Fibroblast of upper back skin (primary cell): ENCODE results near the gene RGS17.
"Not testable (repeated sequence)": the region's sequence is repeated elsewhere in the genome, so short reads cannot be mapped to it uniquely, and the experiment has no call there.

Source experiments
- DNase-seq: peaks from one replicate; pipeline ENCODE4 v3.0.0-alpha.2; 2013

Gene RGS17

DNA sequence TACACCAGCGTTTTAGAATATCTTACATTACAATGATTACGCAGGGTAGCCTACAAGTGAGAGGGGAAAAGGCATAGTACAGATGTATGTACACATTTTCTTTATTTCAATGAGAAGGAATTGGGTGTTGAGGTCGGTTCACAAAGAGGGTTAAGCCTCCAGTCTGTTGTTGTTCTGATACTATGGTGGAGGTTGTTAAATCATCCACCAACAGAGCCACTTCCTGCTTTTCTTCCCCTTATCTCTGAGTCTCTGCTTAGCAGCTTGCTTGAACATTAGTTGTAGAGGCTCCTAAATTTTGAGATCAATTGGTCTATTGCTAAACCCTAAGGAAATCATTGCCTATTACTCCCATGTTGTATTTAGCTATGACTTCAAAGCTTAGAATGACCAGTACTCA lies 7.3 kb downstream of the RGS17 start:
- no peak for DNase-seq

DNA sequence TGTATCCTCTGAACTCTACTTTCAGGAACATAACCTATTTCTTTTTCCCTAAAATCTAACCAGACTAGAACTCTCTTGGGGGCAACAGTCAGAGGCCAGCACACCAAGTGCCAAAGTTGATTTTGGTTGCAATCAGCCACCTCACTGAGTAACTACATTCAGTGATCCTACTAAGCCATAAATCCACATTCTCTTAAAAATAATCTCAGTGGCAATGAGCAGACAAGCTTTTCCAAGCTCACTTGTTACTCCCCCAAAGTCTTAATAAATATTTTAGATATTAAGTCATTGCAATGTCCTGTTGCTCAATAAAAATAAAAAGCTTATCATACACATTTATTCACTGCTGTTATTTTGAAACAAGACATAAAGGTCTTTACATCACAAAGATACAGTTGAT lies 9.8 kb downstream of the RGS17 start:
- peak; percentile 7 for DNase-seq

DNA sequence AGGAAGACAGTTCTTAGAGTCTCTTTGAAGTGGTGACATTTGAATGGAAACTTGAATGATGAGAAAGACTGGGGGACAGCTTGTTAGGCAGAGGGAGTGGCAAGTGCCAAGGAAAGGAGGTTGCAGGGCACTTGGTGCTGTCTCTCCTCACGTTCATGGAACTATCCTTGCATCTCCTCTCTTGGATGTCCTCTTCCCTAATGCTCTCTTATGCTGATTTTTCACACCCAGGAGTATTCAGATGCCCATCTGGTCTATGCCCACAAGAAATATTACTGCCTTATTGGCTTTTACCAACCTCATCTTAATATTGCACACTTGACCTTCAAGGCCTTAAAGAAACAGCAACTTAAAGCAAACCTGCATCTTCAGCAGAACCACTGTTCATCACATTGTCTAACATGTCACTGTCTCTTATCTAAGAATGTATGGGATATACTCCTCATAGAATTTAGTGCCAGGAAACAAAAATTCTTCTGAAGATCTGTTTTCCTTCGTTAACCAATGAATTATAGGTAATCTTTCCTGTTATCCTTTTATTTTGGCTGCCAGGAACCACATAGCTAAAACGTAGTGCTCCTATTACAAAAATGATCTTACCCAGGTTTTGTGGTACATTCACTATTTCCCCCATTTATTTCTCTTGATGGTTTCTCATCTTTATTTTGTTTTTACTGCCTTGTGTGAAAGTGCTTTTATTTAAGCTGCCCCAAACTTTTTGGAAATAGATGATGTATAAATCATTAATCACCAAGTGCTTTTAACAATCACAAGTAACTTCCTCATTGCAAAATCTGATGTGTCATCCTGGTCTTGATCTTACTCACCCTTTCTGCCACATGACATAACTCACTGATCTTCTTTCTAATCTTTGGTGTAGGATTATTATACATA lies 12.8 kb downstream of the RGS17 start:
- peak; percentile 57 for DNase-seq

DNA sequence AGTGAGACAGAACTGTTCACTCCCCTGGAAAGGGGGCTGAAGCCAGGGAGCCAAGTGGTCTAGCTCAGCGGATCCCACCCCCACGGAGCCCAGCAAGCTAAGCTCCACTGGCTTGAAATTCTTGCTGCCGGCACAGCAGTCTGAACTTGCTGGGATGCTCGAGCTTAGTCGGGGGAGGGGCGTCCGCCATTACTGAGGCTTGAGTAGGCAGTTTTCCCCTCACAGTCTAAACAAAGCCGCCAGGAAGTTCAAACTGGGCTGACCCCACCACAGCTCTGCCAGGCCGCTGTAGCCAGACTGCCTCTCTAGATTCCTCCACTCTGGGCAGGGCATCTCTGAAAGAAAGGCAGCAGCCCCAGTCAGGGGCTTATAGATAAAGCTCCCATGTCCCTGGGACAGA lies 20.0 kb downstream of the RGS17 start:
- not testable (repeated sequence) for DNase-seq

DNA sequence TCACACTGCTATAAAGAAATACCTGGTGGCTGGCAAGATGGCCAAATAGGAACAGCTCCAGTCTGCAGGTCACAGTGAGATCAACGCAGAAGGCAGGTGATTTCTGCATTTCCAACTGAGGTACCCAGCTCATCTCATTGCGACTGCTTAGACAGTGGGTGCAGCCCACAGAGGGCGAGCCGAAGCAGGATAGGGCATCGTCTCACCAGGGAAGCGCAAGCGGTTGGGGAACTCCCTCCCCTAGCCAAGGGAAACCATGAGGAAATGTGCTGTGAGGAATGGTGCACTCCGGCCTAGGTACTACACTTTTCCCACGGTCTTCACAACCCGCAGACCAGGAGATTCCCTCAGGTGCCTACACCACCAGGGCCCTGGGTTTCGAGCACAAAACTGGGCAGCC lies 20.5 kb downstream of the RGS17 start:
- DNase-seq: not testable (repeated sequence)

DNA sequence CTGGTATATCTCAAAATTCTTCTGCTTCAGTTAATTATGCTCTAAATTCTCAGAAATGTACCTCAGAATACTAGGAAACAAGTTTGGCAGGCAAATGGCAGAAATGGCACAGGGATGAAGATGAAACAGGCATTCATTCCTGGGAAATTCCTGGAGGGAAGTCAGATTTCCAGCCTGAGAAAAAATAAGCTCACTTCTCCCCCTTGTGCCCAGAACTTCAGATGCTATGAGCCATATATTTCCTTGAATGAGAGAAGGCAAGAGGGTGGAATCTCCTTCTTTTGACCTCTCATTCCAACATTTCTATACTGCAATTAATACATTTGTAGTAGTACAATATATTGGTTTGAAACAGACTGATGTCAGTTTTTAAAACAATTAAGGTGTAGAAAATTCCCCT lies 22.8 kb downstream of the RGS17 start:
- DNase-seq: peak; percentile 48

DNA sequence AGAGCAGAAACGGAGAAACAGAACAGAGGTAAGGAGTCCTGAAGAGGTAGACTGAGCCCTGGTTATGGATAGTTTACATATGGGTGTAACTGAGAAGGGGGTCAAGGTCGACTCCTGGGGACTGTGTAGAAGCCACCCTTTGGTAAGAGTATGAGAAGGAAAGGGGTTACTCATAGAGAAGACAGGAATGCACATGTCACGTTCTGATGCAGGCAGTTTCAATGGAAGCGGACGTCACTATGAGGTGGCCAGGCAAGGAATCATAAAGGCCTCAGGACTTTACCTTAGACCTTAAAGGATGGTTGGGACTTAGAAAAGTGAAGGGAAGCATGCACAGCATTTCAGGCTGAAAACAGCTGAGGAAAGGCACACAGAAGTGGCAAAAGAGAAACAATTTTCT lies 25.1 kb downstream of the RGS17 start:
- no peak for DNase-seq

DNA sequence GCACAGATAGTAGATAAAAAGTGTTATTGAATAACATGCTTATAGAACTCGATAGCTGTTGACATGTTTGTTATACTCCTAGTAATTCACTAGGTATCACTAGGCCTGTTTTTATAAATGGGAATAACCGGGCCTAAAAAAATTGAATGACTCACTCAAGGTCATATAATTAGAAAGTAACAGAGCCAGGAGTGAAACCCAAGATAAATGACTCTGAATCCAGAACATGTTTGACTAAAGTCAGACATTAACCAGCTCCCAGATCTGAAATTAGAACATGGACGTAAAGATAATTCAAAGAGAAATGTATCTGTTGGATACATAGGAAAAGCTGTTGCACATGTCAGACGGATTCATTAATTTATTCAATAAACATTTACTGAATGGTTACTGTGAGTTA lies 26.9 kb downstream of the RGS17 start:
- no peak for DNase-seq

DNA sequence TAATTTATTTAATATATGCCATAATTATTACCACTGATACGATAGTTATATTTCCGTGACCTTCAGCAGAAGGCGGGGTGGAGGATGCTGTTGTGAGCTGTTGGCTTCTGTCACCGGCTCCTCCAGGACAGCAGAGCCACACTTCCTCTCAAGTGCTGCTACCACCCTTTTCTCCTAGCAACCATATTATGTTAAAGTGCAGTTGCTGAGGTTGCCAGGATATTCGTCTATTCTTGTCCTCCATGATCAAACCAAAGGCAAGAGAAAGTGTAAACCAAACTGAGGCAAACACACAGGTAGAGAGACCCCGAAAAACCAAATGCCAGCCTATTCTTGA lies 27.8 kb downstream of the RGS17 start:
- no peak for DNase-seq

DNA sequence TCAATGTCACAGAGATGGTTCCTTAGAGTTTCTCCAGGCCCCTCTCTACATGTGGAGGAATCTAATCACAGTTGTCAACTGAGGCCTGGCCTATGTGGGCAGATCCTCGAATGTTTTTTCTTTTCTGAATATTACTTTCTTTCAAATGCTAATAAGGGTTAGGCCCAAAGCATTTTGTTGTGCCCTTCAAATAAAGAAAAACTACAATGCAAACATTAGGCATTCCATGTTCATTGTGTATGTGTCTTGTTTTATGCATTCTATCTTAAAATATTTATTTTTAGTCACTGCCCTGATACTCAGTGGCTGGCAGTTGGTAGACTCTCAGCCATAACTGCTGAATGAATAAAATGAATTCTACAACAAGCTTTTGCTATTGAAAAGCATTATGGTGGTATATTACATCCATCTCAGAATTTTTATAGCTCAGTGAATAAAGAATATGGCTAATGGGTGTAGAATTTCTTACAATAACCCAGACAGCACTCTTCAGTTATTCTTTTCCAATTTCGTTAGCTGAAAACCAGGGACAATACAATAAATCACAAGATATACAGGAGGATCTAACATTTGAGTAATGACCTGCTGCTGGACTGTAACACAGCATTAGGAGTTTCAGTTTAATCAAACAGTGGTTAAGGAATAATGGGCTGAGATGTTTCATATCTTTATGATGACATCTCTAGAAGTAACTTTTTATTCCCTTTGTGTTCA lies 28.3 kb downstream of the RGS17 start:
- DNase-seq: no peak

DNA sequence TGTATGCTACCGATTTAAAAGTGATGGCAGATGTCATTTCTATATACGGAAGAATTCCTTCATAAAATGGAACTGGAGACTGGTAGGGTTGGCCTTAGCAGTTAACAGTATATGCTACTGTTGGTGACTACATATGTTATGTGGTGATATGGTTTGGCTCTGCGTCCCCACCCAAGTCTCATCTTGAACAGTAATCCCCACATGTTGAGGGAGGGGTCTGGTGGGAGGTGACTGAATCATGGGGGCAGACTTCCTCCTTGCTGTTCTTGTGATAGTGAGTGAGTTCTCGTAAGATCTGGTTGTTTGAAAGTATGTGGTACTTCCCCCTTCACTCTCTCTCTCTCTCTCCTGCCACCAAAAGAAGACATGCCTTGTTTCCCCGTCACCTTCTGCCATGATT lies 29.6 kb downstream of the RGS17 start:
- DNase-seq: no peak

DNA sequence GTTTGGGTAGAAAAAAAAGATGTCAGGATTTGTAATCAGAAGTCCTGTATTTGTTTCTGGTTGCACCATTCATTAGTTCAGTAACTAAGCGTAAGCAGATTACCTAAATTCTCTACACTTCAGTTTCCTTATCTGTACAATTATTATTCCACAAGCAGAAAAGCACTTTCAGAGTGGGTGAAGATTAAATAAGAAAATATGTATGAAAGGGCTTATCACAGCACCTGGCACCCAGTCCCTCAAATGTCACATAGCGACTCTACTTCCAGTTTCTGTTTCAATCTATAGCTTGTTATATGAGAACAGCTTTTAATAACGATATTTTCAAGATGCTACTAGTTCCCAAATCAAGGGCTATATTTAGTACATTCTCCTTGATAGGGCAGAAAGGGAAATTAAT lies 31.4 kb downstream of the RGS17 start:
- no peak for DNase-seq

DNA sequence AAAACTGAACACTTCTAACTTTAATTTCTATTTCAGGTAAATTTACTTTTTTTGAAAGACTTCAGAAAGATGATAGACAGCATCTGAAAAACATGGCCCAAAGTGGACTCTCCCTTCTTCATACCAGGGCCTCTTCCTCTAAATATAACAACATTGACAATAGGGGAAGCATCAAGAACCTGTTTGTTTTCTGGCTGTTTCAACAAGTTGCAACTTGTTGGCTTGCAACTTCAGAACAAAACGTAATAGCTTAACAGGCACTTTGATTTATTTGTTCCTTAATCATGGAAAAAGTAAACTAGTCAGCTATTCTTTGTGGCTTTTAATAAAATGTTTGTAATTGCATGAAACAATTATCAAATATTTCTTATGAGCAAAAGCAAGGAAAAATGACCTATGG lies 34.3 kb downstream of the RGS17 start:
- DNase-seq: no peak

DNA sequence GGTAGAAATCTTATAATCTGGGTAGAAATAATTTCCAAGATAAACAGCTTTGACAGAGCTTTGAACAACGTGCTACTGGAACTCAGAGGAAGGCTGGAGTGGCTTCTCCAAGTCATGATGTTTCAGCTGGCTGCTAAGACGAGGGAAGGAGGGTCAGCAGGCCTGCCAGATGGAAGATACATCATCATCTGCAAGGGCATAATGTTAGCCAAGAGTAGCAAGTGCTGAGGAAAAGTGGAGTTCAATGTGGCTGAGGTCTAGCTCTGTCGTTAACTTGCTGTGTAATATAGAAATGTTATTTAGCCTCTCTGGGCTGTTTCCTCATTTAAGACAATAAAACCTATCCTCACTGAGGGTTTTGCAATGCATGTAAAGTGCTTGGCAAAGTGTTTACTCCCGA lies 35.1 kb downstream of the RGS17 start:
- no peak for DNase-seq

DNA sequence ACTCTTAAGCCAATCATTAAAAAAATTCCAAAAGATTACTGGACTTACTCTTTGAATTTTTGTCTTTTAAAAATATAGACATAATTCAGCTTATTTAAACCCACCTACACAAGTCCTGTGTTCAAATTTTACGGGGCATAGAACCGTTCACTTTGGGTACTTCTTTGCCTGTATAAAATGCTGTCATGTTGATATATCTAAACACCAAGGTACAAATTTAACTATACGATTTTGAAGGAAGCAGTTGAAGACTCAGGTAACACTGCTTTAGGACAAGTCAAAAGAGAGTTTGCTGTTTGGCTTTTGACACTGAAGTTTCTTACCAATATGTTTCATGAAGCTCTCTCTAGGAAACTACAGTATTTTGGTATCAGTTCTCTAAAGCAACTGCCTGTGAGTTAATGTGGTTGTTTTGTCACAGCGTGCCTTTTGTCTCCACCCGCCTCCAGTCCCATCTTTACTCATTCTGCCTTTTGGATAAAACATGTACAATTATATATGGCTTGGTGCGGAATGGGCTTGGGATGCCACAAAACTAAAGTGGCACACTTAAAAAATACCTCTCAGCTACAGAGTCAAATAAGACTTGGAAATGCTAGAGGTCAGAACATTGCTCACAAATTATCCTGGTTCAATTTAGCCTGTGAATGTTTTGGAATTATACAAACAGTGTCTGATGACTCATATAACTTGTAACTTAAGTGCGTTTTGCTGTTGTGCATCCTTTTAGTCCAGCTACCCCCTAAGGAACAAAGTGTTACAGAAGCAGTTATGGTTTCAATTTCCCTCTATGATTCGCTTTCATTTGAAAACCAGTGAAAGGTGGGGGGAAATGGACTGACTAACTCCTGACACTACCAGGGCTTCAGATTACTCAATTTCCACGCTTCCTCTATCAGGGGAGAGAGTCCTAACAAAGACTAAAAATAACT lies 38.7 kb downstream of the RGS17 start:
- peak; percentile 79 for DNase-seq

DNA sequence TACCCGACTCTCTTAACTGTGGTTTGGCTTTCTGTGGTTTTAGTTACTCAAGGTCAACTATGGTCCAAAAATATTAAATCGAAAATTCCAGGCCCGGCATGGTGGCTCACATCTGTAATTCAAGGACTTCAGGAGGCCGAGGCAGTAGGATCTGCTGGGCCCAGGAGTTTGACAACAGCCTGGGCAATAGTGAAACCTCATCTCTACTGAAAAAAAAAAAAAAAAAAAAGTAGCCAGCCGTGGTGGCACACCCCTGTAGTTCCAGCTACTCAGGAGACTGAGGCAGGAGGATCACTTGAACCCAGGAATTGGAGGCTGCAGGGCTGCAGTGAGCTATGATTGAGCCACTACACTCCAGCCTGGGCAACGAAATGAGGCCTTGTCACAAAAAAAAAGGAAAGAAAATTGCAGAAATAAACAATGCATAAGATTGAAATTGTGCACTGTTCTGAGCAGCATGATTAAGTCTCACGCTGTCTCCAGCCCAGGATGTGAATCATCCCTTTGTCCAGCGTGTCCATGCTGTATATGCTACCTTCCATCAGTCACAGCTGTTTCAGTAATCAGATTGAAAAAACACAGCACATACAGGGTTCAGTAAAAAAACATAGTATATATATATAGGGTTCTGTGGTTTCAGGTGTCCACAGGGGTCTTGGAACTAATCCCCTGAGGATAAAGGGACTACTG lies 40.7 kb downstream of the RGS17 start:
- DNase-seq: peak; percentile 75

DNA sequence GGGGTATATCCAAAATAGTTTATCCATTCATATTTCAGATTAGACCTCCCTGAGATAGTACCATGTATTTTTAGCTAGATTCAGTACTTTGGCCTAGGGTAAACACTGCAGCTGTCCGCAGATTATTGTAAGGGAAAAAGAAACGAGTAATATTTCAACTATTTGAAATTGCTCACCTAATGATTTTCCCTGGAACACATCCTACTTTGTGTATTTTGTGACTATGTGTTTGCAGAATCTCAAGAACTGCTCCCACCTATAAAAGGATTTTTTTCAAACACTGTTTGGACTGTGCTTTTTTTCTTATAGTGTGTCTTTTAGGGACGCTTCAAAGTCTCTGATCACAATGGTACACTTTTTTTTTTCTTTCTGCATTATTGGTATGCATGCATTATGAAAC lies 42.3 kb downstream of the RGS17 start:
- no peak for DNase-seq

DNA sequence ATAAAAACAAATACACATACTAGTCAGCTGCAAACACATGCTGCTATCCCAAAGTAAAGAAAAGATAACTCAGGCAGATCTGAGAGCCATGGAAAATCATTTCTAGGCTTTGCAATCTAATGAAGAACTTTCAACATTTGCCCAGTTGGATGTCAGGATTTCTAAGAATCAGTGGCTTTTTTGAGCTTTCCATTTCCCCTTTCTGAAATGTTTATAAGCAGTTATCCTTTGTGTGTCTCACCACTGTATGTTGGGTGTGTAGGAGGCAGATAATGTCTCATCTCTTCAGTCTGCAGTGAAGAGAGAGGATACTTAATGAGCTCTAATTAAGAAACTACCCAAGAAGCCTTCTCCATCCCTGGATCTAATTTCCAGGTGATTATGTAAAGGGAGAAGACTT lies 43.6 kb downstream of the RGS17 start:
- no peak for DNase-seq

DNA sequence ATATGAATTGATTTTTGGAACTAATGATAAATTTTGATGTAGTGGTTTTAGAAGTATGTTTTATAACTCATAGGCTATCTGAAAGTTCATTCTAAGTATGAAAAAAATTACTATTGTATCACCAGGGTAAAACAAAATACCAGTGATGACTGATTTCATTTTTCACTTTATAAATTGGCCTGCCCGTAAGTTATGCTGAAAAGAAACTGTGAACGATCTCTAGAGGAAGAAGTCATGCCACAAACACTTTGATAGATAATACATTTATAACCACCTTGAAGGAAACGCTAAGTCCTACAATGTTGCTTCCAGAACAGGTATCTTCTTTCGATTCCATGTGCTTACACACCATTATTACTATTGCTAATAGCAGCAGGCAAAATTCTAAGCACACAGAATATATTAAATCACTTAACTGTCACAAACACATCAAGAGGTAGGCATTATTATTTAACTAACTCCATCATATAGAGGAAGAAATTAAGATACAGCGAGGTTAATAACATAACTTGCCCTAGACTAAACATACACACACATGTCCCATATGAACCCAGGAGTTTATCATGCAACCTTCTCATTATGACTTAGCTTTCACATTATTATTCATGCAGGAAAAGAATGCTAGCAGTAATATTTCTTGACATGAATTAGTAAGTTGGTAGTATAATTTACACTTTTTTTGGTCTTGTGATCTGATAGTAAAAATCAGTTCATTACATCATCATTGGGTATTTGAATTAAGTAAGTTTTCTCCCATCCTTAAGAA lies 44.7 kb downstream of the RGS17 start:
- no peak for DNase-seq

DNA sequence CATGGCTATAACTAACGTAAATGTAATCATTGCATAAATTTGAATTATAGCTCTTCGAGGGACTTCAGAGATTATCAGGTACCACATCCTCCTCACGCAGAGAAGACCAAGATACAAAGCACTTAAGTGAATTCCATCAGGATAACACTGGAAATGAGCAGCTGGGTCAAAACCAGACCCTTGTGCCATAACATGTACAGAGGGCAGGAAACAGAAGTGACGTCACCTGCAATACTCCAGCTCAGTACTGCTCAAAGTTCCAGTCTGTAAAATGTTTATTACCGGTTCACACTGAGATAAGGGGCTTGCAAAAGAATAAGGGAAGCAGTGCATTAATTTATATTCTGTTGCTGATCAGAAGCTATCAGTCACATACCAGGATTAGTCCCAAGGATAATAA lies 45.8 kb downstream of the RGS17 start:
- no peak for DNase-seq

DNA sequence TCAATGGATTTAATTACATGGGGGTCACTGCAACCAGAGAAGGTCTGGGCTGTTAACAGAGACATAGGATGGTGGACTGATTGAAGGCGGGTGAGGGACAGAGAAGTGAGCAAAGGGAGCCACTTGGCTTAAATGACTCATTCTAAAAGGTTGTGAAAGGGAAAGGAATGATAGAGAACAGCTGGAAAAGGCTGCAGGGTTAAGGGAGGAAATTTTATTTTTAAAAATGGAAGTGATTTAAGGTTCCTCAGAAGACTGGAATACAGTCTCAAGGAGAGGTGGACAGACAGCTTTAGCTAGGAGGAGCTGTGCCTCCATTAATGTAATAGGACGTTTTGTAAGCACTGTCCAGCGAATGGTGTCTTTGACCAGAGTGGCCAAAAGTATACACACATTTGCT lies 46.7 kb downstream of the RGS17 start:
- peak; percentile 42 for DNase-seq

DNA sequence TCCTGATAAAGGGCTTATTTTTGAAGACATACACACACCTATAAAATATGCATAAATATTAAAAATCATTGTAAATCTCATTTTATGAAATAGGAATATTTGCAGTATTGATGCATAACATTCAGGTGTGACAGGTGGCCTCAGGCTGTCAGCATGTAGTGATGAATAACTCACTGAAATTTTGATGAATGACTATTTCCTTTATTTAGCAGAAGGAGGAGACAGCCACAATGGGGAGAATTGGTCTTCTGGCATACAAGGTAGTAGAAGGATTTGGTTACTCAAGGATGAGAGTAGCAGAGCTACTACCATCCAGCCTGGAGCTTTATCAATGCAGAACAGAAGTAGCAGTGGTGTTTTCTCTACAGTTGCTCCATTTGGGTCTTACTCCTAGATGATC lies 47.2 kb downstream of the RGS17 start:
- DNase-seq: no peak
